ENCODE data around the gene MLXIP. TPM values are rescaled to one million over a fixed set of nuclear protein-coding genes. Genes with fewer than 3 reads are reported as not detected.

MLXIP gene
- total RNA-seq, 2 experiments from 2014 or later: 61.0 to 61.7 TPM

DNA sequence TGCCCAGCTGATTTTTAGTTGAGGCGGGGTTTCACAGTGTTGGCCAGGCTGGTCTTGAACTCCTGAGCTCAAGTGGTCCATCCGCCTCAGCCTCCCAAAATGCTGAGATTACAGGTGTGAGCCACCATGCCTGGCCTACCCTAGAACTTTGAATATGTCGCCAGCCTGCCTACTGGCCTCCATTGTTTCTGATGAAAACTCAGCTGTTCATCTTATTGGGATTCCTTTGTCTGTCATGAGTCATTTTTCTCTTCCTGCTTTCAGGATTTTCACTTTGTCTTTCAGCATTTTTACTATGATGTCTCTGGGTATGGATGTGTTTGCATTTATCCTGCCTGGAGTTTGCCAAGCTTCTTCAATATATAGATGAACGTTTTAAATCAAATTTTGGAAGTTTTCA lies 116.8 kb downstream of the MLXIP start:
- POLR2A ChIA-PET: no interaction called here
- no peak for DNase-seq
- Mint-ChIP-seq H3K36me3 (no peaks in the 10 kb centered on the region), H3K9me3 (no peaks in the 10 kb centered on the region), H3K27me3 (peaks cover 20% of the 10 kb centered on the region), H3K4me3 (no peak overlapping the region), H3K27ac (no peak overlapping the region), H3K4me1 (peaks cover 6% of the 10 kb centered on the region)
- no peak for ATAC-seq (ENCODE audit: low read depth)

Other genes with a start within 250 kb of the MLXIP start
- not detected for gene HPD, start 219.9 kb upstream of the MLXIP start, total RNA-seq
- gene PSMD9, start 190.0 kb upstream of the MLXIP start, total RNA-seq: 10 to 100 TPM; 50.8 to 57.9 TPM
- 1 to 10 TPM; 1.4 TPM for gene CFAP251, start 160.2 kb upstream of the MLXIP start, total RNA-seq
- 1 to 10 TPM; 6.3 to 7.3 TPM for gene BCL7A, start 56.9 kb upstream of the MLXIP start, total RNA-seq
- gene IL31, start 95.5 kb downstream of the MLXIP start, total RNA-seq: not detected
- under 1 TPM in 1 of 2 experiments, not detected in 1; 0.50 TPM for gene LRRC43, start 104.4 kb downstream of the MLXIP start, total RNA-seq
- 1 to 10 TPM; 1.1 to 1.6 TPM for gene B3GNT4, start 125.0 kb downstream of the MLXIP start, total RNA-seq
- gene DIABLO, start 147.3 kb downstream of the MLXIP start, total RNA-seq: 10 to 100 TPM; 44.4 to 45.5 TPM
- 10 to 100 TPM; 27.8 to 29.7 TPM for gene VPS33A, start 187.7 kb downstream of the MLXIP start, total RNA-seq